K562 (cell line): Measurements from ENCODE around the gene SHISA7. TPM values are rescaled to one million over a fixed set of nuclear protein-coding genes. Genes with fewer than 3 reads are reported as not detected.
A peak's percentile ranks its signal among the peaks of the same experiment; 100 is the strongest.

Experiments used
- MECOM ChIP-seq: fragments of 250-450 bp; sonication (Bioruptor Pico); IDR thresholded peaks from 2 replicates; pipeline ENCODE4 v1.8.0; 2022; ENCODE audit warnings: inconsistent platforms
- NR3C1 ChIP-seq: sonication (generic); formaldehyde crosslinking; IDR thresholded peaks from 2 replicates; pipeline ENCODE4 v1.8.1; 2022; ENCODE audit warnings: missing genetic modification reagents
- SMAD2 ChIP-seq: fragments of 150-350 bp; IDR thresholded peaks from 2 replicates; pipeline ENCODE4 v1.6.1; 2014; ENCODE audit warnings: low read depth, mild to moderate bottlenecking, low read length
- TAL1 ChIP-seq: fragments of 450-650 bp; IDR thresholded peaks from 2 replicates; pipeline ENCODE4 v1.6.1; 2016; ENCODE audit warnings: mild to moderate bottlenecking
- TEAD2 ChIP-seq: fragments of 450-650 bp; IDR thresholded peaks from 2 replicates; pipeline ENCODE4 v1.6.1; 2016; ENCODE audit warnings: missing genetic modification characterization, control low read depth, missing compliant biosample characterization
- TFE3 ChIP-seq: fragments of 450-650 bp; formaldehyde crosslinking; IDR thresholded peaks from 2 replicates; pipeline ENCODE4 v1.4.0; 2020; ENCODE audit warnings: mild to moderate bottlenecking, mixed read lengths
- U2AF1 ChIP-seq: fragments of 200-400 bp; formaldehyde crosslinking; optimal IDR thresholded peaks from 2 replicates; pipeline ENCODE3; 2017; ENCODE audit warnings: mild to moderate bottlenecking, low read depth, low read length, moderate library complexity
- ZBTB40 ChIP-seq, 2 experiments: fragments of 450-650 bp in 1 of 2; sonication (generic) in 1 of 2; formaldehyde crosslinking in 1 of 2; IDR thresholded peaks; 2 replicates each; pipeline versions ENCODE4 v1.7.1 to v1.9.0; 2016 to 2022; ENCODE audit warnings: inconsistent platforms in 1 of 2, mild to moderate bottlenecking in 1 of 2, missing genetic modification reagents in 1 of 2
- ZFPM2 ChIP-seq: fragments of 250-450 bp; sonication (Bioruptor Pico); IDR thresholded peaks from 2 replicates; pipeline ENCODE4 v1.5.1; 2022; ENCODE audit warnings: mild to moderate bottlenecking
- ZNF143 ChIP-seq: sonication (generic); formaldehyde crosslinking; IDR thresholded peaks from 2 replicates; pipeline ENCODE4 v1.9.0; 2022; ENCODE audit warnings: mild to moderate bottlenecking, missing genetic modification reagents
- ZNF24 ChIP-seq: fragments of 450-650 bp; IDR thresholded peaks from 2 replicates; pipeline ENCODE4 v1.6.1; 2016
- ZNF699 ChIP-seq: fragments of 250-450 bp; sonication (Bioruptor Pico); IDR thresholded peaks from 2 replicates; pipeline ENCODE4 v1.8.0; 2021; ENCODE audit warnings: mild to moderate bottlenecking, moderate library complexity; ENCODE audit not compliant: insufficient replicate concordance
- polyA plus RNA-seq, 8 experiments: library from polyadenylated mRNA; depleted of rRNA in 4 of 8; stranded (reverse) in 5 of 8; unstranded in 3 of 8; fragments of >200 nt; fragmentation: Nextera tagmentation in 2 of 8; fragmentation: Illumina TruSeq in 1 of 8; extraction: Ambion mirVana in 2 of 8; extraction: Trizol in 1 of 8; gene quantifications; 2 replicates each; pipeline versions ENCODE4 v1.2.1 to v1.2.3, GENCODE V29; 2011 to 2014; ENCODE audit warnings: inconsistent platforms in 1 of 8, missing spikeins in 1 of 8
- total RNA-seq, 7 experiments: library from RNA; depleted of rRNA in 6 of 7; stranded (reverse); fragments of >200 nt in 6 of 7; fragmentation: Illumina TruSeq in 2 of 7; extraction: Trizol in 2 of 7; gene quantifications; 2 replicates each; pipeline versions ENCODE4 v1.2.1 to v1.2.3, GENCODE V29; 2011 to 2021; ENCODE audit warnings: low replicate concordance in 1 of 7
- TF ChIP-seq, protein P1 (sequence below), 2 experiments: IDR thresholded peaks in 1 of 2; conservative IDR thresholded peaks in 1 of 2; 2 replicates each; pipeline ENCODE4 v1.6.1; 2016; ENCODE audit warnings: low read depth in 2 of 2, mild to moderate bottlenecking in 1 of 2, missing compliant biosample characterization in 1 of 2, missing genetic modification characterization in 1 of 2, moderate library complexity in 1 of 2

SHISA7 gene
- total and polyA plus RNA-seq, 9 of the 15 experiments (the other 6 are each of a cell fraction or from before 2014, with no cell fraction given): 0.01 to 0.40 (median 0.07) TPM

- TF ChIP-seq ZNF699 (CRISPR knock-in tag) (no peak), ZBTB40 (IDR thresholded peaks at IDR 0.05) (peak; percentile 46; the same call in 1 of the 2 replicates), ZBTB40 (CRISPR knock-in tag; IDR thresholded peaks at IDR 0.05) (no peak), SMAD2 (no peak), TEAD2 (tag) (no peak), NR3C1 (CRISPR knock-in tag) (no peak), TAL1 (no peak), TFE3 (CRISPR knock-in tag) (no peak), ZNF143 (CRISPR knock-in tag) (0 out of 2 replicates have a peak, but pooled peaks have one; percentile 38), MECOM (CRISPR knock-in tag) (no peak), U2AF1 (no peak), ZFPM2 (CRISPR knock-in tag) (no peak), ZNF24 (no peak)
- TF ChIP-seq, protein P1, sequence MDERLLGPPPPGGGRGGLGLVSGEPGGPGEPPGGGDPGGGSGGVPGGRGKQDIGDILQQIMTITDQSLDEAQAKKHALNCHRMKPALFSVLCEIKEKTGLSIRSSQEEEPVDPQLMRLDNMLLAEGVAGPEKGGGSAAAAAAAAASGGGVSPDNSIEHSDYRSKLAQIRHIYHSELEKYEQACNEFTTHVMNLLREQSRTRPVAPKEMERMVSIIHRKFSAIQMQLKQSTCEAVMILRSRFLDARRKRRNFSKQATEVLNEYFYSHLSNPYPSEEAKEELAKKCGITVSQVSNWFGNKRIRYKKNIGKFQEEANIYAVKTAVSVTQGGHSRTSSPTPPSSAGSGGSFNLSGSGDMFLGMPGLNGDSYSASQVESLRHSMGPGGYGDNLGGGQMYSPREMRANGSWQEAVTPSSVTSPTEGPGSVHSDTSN (CRISPR knock-in tag; IDR thresholded peaks at IDR 0.05; ENCODE audit: low read depth): peak; percentile 67
- TF ChIP-seq, protein P1 (tag; conservative IDR thresholded peaks at IDR 0.05; ENCODE audit: low read depth): peak; percentile 70
These were observed 2.5 kb downstream of the SHISA7 start (continued) for GRCh38 chr19:55440411-55441105.
